COLO668 (cell line): ENCODE data around the gene MRGPRD.

Source experiments
- DNase-seq: peaks from one replicate; lab custom pipeline; 2025; ENCODE audit not compliant: unreplicated experiment; lab: John Stamatoyannopoulos, UW

Gene MRGPRD

GRCh38 chr11:68980776-68981065 lies at the start of gene MRGPRD:
MRGPRD (minus strand) TSS chr11:68980986; CDS start chr11:68980986, 0 bp downstream.
- no peak for DNase-seq

- no peak for DNase-seq
Observed at GRCh38 chr11:69030301-69030700, 49.5 kb upstream of the MRGPRD start.

DNA sequence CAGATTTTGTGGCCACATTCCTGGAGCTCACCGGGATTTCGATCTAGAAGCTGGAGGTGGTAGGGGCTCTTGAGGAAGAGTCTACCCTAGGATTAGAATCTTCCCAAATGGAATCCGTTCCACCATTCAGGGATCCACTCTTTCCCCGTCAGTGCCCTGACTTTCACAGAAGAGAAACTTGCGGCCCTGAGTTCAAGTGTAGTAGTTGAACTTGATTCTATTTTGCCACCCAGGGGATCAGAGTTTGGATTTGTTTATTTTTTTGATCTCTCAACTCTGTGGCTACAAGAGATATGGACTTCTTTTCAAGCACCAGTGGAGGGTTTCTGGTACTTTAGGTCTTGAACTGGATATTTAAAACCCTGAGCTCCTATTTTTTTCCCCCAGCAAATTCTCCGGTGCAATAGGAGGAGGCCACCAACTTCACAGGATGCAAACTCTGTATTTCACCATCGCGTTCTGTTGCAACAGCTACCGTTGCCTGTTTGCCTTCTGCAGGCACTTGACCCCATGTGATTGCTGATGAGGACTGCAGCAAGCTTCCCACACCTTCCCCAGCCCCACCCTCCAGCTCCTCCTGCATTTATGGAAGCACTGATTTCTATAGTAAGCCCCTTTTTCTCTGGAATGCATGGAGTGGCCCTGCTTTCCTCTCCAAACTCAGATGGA lies 47.1 kb upstream of the MRGPRD start:
- DNase-seq = no peak

DNA sequence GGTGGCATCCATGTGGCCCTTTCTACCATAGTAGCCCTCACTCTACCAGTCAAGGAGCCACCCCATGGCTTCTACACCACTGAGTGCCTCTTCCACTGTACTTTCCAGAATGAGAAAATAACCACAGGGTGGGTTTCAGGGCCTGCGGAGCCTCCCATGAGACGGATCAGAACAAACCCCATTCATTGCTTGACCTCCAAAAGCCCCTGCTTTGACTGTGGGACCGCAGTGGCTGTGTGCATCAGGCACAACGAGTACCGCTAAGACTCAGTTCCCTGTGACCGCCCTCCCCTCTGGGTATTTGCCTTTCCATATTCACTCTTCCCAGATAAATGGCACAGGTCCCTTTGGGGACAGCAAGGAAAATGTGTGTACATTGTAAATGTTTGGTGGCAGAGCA lies 43.7 kb upstream of the MRGPRD start:
- no peak for DNase-seq

DNA sequence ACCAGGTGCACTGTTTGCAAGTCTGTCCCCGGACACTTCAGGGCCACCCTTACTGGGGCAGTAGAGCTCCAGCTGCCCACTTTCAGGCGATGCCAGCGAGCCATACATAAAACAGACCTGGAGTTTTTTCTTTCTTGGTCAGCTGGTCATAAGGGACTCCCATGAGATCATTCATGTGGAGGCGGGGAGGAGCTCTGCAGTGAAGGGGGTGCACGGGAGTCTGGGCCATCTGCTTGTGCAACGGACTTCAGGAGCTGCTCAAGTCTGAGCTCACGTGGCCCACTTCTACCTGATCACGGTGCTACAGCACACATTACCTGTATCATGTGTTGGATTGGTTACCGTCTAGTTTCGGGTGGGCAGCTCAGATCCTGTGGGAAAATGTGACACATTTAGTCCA lies 41.5 kb upstream of the MRGPRD start:
- DNase-seq = no peak

- no peak for DNase-seq
Observed at GRCh38 chr11:69018924-69019323, 38.1 kb upstream of the MRGPRD start.

DNA sequence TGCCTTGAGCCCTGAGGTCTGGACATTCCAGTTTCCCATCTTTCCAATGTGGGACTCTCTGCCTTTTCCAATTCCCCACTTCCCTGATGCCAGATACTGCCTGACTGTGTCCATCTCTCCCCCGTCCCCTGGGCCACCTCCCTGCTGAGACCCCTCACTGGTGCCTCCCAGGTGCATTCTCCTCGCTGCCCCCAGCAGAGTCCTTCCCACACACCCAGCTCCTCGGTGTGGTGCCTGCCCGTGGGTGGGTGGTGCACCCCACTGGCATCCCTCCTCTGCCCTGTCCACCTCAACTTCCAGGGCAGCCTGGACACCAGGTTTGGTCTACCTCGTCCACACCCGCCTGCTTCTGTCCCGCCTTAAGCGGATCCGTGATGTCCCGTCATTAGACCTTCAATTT lies 37.2 kb upstream of the MRGPRD start:
- no peak for DNase-seq

DNA sequence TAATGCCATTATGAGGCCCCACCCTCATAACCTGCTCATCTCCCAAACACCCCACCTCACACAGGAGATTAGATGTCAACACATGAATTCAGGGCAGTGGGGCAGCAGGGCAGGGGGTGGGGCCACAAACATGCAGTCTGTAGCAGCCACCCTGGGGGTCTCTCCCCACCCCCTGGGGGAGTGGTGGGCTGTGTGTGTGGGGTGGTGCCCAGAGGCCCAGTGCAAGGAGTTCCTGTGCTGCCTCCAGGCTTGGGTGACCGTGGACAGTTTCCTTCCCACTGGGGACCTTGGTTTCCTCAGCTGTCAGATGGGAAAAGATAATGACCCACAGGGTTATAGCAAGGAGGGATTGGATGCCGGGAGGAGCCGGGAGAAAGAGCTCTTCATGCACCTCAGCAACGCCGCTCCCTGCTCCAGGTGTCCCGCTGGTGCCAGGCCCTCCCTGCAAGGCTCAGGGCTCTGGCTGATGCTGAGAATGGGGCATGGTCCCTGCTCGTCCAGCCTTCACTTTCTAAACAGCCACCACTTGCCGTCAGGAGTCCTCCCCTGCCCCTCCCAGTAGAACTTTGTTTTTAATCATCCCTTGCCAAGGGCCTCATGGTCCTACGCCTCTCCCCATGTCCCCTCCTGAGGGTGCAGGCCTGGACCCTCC lies 34.2 kb upstream of the MRGPRD start:
- DNase-seq = no peak

DNA sequence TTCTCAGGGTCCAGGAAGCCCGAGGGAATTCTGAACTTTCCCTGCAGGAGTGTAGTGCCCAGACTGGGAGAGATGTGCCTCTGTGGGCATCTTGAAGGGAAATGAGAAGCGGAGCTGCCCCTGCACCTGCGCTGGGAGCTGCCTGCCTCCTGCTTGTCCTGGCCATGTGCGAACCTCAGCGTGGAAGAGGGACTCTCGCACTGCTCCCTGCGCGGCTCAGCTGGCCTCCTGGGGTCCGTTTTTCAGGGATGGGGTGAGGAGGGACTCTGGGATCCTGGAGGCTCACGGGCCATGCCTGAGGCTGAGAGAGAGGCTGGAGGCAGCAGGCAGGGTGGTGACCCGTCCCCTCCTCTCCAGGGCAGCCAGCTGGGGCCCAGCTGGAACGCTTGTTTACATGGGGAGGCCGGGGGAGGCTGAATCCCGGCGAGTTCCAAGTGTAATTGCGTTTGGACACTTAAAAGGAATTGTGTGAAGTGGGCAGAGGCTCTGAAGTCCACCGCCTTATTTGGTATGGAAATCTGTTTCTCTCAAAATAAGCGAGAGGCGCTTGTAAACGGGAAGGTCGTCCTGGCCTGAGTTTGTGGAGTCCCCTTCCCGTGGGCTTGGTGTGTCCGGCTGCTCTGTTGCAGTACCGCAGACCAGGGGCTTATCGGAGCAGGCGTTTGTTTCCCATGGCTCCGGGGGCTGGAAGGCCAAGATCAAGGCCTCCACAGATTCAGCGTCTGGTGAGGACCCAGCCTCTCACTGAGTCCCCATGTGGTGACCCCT lies 33.5 kb upstream of the MRGPRD start:
- no peak for DNase-seq

- DNase-seq = no peak
Observed at GRCh38 chr11:69013009-69013951, 32.5 kb upstream of the MRGPRD start, which contains the start of gene MRGPRF. MRGPRF (minus strand) TSS chr11:69013246; CDS start chr11:69009901, 3,345 bp downstream.

- DNase-seq = no peak
Observed at GRCh38 chr11:69012092-69013008, 31.6 kb upstream of the MRGPRD start.

DNA sequence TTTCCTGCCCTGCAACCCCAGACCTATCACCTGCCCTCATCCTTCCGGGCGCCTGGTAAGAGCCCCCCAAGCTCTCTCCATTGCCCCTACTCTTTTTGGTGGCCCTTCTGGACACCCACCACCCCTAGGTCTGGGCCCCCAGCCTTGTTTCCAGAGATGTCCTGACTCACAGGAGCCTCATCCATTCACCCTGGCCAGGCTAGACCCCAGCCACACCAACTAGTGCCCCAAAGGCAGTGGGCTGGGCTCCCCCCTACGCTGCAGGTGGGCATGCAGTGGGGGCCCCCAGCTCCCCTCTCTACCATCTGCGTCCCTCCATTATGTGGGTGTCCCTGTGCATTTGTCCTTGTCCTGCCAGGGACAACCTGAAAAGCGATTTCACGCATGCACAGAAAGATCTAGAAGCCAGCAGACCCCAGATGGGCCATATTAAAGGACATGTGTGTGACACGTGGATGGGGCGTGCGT lies 30.9 kb upstream of the MRGPRD start:
- no peak for DNase-seq

- peak; percentile 6 for DNase-seq
Observed at GRCh38 chr11:69010964-69011623, 30.3 kb upstream of the MRGPRD start.

- no peak for DNase-seq
Observed at GRCh38 chr11:69010361-69010891, 29.6 kb upstream of the MRGPRD start.

GRCh38 chr11:69009441-69010211 lies 28.8 kb upstream of the MRGPRD start:
- DNase-seq = no peak

DNA sequence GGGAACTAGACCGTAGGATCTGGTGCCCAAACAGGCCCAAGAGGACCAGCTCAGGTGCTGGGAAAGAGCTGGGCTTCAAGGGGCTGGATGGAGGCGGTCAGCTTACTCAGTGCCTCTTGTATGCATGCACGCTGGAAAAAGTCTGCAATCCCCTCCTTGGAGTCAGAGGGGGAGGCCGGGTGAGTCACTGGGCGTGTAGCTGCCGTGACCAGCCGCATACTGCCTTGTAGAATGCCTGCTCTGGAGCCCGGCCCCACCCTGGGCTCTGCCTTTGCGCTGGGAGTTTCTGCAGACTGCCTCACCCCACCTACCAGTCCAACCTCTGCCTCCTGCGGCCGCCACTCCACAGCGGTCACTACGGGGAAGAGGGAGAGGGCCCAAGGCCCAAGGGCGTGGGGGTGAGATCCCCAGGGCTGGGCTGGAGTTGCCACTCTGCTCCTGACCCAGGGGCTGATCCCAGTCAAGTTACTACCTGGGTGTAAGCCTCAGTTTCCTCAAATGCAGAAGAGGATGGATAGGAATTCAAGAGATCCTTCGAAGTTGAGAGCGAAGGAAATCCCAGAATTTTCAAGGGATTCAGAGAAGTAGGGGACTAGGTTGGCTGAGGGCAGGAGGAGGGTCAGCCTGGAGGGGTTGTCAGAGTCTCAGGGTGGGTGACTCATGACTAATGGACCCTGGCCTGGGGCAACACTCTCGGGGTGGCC lies 28.1 kb upstream of the MRGPRD start:
- DNase-seq = no peak

GRCh38 chr11:69007975-69008381 lies 27.2 kb upstream of the MRGPRD start:
- peak; percentile 2 for DNase-seq

- no peak for DNase-seq
Observed at GRCh38 chr11:69006816-69007215, 26.0 kb upstream of the MRGPRD start.
